RWPE2 (cell line): ENCODE results near the gene BCL2.

Source experiments
- ATAC-seq: fragments of 200-7000 bp; cut with Tn5 transposase; 3 replicates; pipeline ENCODE4 v1.9.1; 2021; ENCODE audit warnings: low read depth
- DNase-seq: peaks from one replicate; pipeline ENCODE4 v3.0.0-alpha.2; 2020; ENCODE audit warnings: low spot score
- H3K27ac ChIP-seq: fragments of 450-650 bp; 2 replicates; pipeline ENCODE4 v1.5.1; 2017; ENCODE audit warnings: mild to moderate bottlenecking; ENCODE audit not compliant: poor library complexity, severe bottlenecking
- H3K27me3 ChIP-seq: fragments of 250-450 bp; sonication (Bioruptor Pico); 2 replicates; pipeline ENCODE4 v1.5.1; 2021; ENCODE audit warnings: mild to moderate bottlenecking, moderate library complexity; ENCODE audit not compliant: insufficient read depth, poor library complexity, severe bottlenecking
- H3K36me3 ChIP-seq: fragments of 250-450 bp; sonication (Bioruptor Pico); 2 replicates; pipeline ENCODE4 v1.5.1; 2020; ENCODE audit warnings: low read depth, mild to moderate bottlenecking, moderate library complexity
- H3K4me1 ChIP-seq: fragments of 250-450 bp; sonication (Bioruptor Pico); 2 replicates; pipeline ENCODE4 v1.5.1; 2021; ENCODE audit warnings: mild to moderate bottlenecking, moderate library complexity; ENCODE audit not compliant: insufficient read depth, poor library complexity, severe bottlenecking
- H3K4me3 ChIP-seq: fragments of 250-450 bp; sonication (Bioruptor Pico); 2 replicates; pipeline ENCODE4 v1.5.1; 2021; ENCODE audit warnings: mild to moderate bottlenecking, moderate library complexity; ENCODE audit not compliant: severe bottlenecking
- H3K9me3 ChIP-seq: fragments of 250-450 bp; sonication (Bioruptor Pico); 2 replicates; pipeline ENCODE4 v1.5.1; 2021; ENCODE audit warnings: mild to moderate bottlenecking, moderate library complexity; ENCODE audit not compliant: severe bottlenecking
- CTCF ChIP-seq: fragments of 450-650 bp; IDR thresholded peaks from one replicate; pipeline ENCODE4 v1.5.1; 2017; ENCODE audit warnings: mild to moderate bottlenecking, moderate library complexity; ENCODE audit not compliant: poor library complexity, severe bottlenecking

The BCL2 gene

DNA sequence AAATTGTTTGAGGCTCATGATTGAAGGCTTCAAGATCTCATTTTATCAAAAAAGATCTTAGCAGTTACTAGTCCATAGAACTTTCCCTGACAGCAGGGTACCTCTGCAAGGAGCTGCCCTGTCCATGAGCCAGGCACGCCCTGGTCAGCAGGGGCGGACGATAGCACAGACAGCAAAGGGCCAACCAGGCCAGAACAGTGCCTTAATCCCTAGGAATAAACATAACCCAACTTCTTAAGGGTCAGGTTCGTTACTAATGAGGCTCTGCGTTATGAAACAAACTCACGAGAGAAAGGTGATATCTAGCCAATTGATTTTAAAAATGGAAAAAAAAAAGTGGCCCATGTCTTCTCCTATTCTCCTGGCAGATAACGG, 59.2 kb downstream of the BCL2 start:
- H3K4me1 ChIP-seq: no peaks in the 10 kb centered on the region
- H3K4me3 ChIP-seq: no peak overlapping the region
- no peaks in the 10 kb centered on the region for H3K9me3 ChIP-seq
- DNase-seq: no peak
- no peak overlapping the region for H3K27ac ChIP-seq
- TF ChIP-seq CTCF: no peak
- H3K27me3 ChIP-seq: no peaks in the 10 kb centered on the region
- no peak for ATAC-seq
- H3K36me3 ChIP-seq: no peaks in the 10 kb centered on the region

GRCh38 chr18:63259567-63260379, 59.8 kb downstream of the BCL2 start:
- H3K27ac ChIP-seq: no peak overlapping the region
- no peak for ATAC-seq
- H3K4me1 ChIP-seq: no peaks in the 10 kb centered on the region
- H3K9me3 ChIP-seq: no peaks in the 10 kb centered on the region
- no peak for DNase-seq
- H3K27me3 ChIP-seq: no peaks in the 10 kb centered on the region
- no peaks in the 10 kb centered on the region for H3K36me3 ChIP-seq
- H3K4me3 ChIP-seq: no peak overlapping the region
- TF ChIP-seq CTCF: no peak

GRCh38 chr18:63258749-63259566, 60.6 kb downstream of the BCL2 start:
- H3K9me3 ChIP-seq: no peaks in the 10 kb centered on the region
- H3K27me3 ChIP-seq: no peaks in the 10 kb centered on the region
- H3K36me3 ChIP-seq: no peaks in the 10 kb centered on the region
- no peak for TF ChIP-seq CTCF
- H3K4me1 ChIP-seq: no peaks in the 10 kb centered on the region
- ATAC-seq (no peak), DNase-seq (no peak)
- H3K27ac ChIP-seq: no peak overlapping the region
- no peak overlapping the region for H3K4me3 ChIP-seq

DNA sequence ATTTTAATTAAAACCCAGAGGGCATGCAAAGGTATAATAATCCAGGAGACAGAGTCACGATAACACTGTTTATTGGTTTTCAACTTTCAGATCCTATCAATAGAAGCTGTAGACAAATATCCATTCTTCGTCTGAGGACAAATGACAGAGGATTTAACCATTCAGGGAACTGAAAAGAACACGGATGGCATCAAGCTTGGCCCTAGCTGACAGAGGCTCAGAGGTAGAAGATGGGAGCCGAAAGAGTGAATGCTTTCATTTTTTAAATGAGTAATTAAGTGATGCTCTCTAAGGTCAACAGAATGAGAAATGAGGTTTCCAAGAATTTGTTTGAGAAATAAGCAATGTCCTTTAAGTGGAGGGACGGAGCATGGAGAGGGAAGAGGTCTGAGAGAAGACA, 62.1 kb downstream of the BCL2 start:
- TF ChIP-seq CTCF: no peak
- Histone ChIP-seq H3K4me1 (no peaks in the 10 kb centered on the region), H3K27ac (no peak overlapping the region), H3K9me3 (no peaks in the 10 kb centered on the region), H3K36me3 (no peaks in the 10 kb centered on the region), H3K4me3 (no peak overlapping the region), H3K27me3 (no peaks in the 10 kb centered on the region)
- no peak for ATAC-seq
- no peak for DNase-seq
